HG03095 (cell line): ENCODE data around the gene XIRP1.
A peak's percentile ranks its signal among the peaks of the same experiment; 100 is the strongest.
"Not testable (repeated sequence)": the region's sequence is repeated elsewhere in the genome, so short reads cannot be mapped to it uniquely, and the experiment has no call there.

ENCODE experiments used
- ATAC-seq: cut with Tn5 transposase; IDR thresholded peaks from one replicate; pipeline ENCODE4 v1.9.1; 2021; ENCODE audit warnings: moderate library complexity; ENCODE audit not compliant: unreplicated experiment

Gene XIRP1

GRCh38 chr3:39192490-39193092 lies at the start of gene XIRP1:
TSS of gene XIRP1 (minus strand) at chr3:39192595. CDS start at chr3:39189445, 3,150 bp downstream.
- no peak for ATAC-seq

GRCh38 chr3:39241561-39241960 lies 49.2 kb upstream of the XIRP1 start:
- no peak for ATAC-seq

GRCh38 chr3:39237027-39237426 lies 44.6 kb upstream of the XIRP1 start:
- no peak for ATAC-seq

GRCh38 chr3:39234651-39235050 lies 42.3 kb upstream of the XIRP1 start:
- ATAC-seq: no peak

- ATAC-seq: no peak
Measured at GRCh38 chr3:39232859-39233258, 40.5 kb upstream of the XIRP1 start.

- no peak for ATAC-seq
Measured at GRCh38 chr3:39230453-39230852, 38.1 kb upstream of the XIRP1 start.

GRCh38 chr3:39228496-39228895 lies 36.1 kb upstream of the XIRP1 start:
- no peak for ATAC-seq

- not testable (repeated sequence) for ATAC-seq
Measured at GRCh38 chr3:39227596-39227995, 35.2 kb upstream of the XIRP1 start.

- ATAC-seq: peak; percentile 73
Measured at GRCh38 chr3:39226106-39226741, 33.8 kb upstream of the XIRP1 start.

GRCh38 chr3:39224288-39224687 lies 31.9 kb upstream of the XIRP1 start:
- ATAC-seq: no peak

GRCh38 chr3:39222939-39223338 lies 30.5 kb upstream of the XIRP1 start:
- no peak for ATAC-seq

GRCh38 chr3:39222462-39222861 lies 30.1 kb upstream of the XIRP1 start:
- no peak for ATAC-seq

- ATAC-seq: no peak
Measured at GRCh38 chr3:39221141-39221530, 28.7 kb upstream of the XIRP1 start.

GRCh38 chr3:39220407-39221140 lies 28.2 kb upstream of the XIRP1 start:
- no peak for ATAC-seq

- ATAC-seq: no peak
Measured at GRCh38 chr3:39219702-39220101, 27.3 kb upstream of the XIRP1 start.

- peak; percentile 98 for ATAC-seq
Measured at GRCh38 chr3:39216176-39216790, 23.9 kb upstream of the XIRP1 start.

GRCh38 chr3:39213613-39214012 lies 21.2 kb upstream of the XIRP1 start:
- no peak for ATAC-seq

- ATAC-seq: no peak
Measured at GRCh38 chr3:39212665-39213064, 20.3 kb upstream of the XIRP1 start.

GRCh38 chr3:39211332-39212130 lies 19.1 kb upstream of the XIRP1 start:
- ATAC-seq: no peak

GRCh38 chr3:39210078-39210477 lies 17.7 kb upstream of the XIRP1 start:
- ATAC-seq: no peak
